GM19455 (cell line): ENCODE measurements around the gene ATCAY.
"Not testable (repeated sequence)": the region's sequence is repeated elsewhere in the genome, so short reads cannot be mapped to it uniquely, and the experiment has no call there.

Experiments
- ATAC-seq: cut with Tn5 transposase; IDR thresholded peaks from one replicate; pipeline ENCODE4 v1.9.1; 2021; ENCODE audit not compliant: unreplicated experiment

Gene ATCAY

GRCh38 chr19:3944018-3944721 lies 63.7 kb downstream of the ATCAY start:
- no peak for ATAC-seq

GRCh38 chr19:3945838-3946237 lies 65.4 kb downstream of the ATCAY start:
- ATAC-seq = no peak

- ATAC-seq = not testable (repeated sequence)
Observed at GRCh38 chr19:3947316-3947933, 66.9 kb downstream of the ATCAY start.

- no peak for ATAC-seq
Observed at GRCh38 chr19:3949294-3949693, 68.8 kb downstream of the ATCAY start.

GRCh38 chr19:3949997-3950859 lies 69.7 kb downstream of the ATCAY start:
- no peak for ATAC-seq

GRCh38 chr19:3950871-3951861 lies 70.7 kb downstream of the ATCAY start:
- no peak for ATAC-seq

GRCh38 chr19:3952755-3953276 lies 72.3 kb downstream of the ATCAY start:
- ATAC-seq = not testable (repeated sequence)

- ATAC-seq = no peak
Observed at GRCh38 chr19:3954107-3954506, 73.6 kb downstream of the ATCAY start.

- ATAC-seq = not testable (repeated sequence)
Observed at GRCh38 chr19:3955276-3955675, 74.8 kb downstream of the ATCAY start.

- no peak for ATAC-seq
Observed at GRCh38 chr19:3955688-3956087, 75.2 kb downstream of the ATCAY start.

- no peak for ATAC-seq
Observed at GRCh38 chr19:3958836-3959765, 78.6 kb downstream of the ATCAY start.

GRCh38 chr19:3959766-3960131 lies 79.3 kb downstream of the ATCAY start:
- ATAC-seq = no peak

GRCh38 chr19:3961007-3961406 lies 80.5 kb downstream of the ATCAY start:
- no peak for ATAC-seq

- ATAC-seq = no peak
Observed at GRCh38 chr19:3963458-3964255, 83.2 kb downstream of the ATCAY start.

- no peak for ATAC-seq
Observed at GRCh38 chr19:3964256-3965194, 84.0 kb downstream of the ATCAY start.

GRCh38 chr19:3966051-3967017 lies 85.8 kb downstream of the ATCAY start:
- no peak for ATAC-seq
